ENCODE measurements around the gene SEMA3G. TPM values are rescaled to one million over a fixed set of nuclear protein-coding genes. Genes with fewer than 3 reads are reported as not detected.

The SEMA3G gene
- total RNA-seq, 1 donor from 2014 or later: not detected

DNA sequence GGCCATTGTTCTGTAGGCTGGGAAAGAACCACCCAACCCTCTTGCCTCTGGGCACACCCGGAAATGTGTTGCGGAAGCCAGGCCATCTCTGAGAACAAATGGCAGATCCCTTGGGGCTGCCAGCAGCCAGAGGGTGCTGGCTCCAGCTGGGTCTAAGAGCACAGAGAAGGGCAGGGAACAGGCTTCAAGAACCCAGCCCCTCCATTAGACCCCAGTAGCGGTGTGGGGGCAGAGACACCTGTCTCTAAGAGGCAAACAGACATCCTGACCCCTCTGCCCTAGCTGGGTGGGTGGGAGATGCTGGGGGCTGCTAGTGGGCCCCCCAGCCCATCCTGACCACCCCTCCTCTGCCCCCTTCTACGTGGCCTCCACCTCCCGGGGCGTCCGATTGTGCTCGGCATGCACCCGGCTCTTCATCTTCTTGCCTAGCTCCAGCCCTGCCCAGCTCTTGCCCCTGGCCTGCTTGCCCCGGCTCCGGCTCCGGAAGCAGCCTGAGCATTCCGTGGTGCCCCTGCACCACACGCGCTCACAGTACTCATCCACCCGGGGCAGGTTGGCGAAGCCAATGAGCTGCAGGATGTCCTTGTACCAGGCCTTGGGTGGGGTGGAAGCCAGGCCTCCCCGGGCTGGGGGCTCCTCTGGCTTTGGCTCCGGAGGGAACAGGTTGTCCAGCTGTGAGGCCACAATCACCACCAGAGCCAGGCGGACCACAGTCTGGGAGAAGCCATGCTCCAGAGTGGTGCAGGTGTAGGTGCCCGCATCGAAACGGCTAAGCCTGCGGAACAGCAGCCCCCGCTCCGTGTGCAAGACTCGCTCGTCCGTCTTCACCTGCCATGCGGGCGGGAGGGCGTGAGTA lies 9.4 kb downstream of the SEMA3G start:
- ATAC-seq (ENCODE audit: low read depth): no peak
- intact Hi-C loops (cut with micrococcal nuclease): no loop called here
- no peaks in the 10 kb centered on the region for H3K27me3 Mint-ChIP-seq
- no peaks in the 10 kb centered on the region for H3K36me3 Mint-ChIP-seq (ENCODE audit: low read depth)
- no peak overlapping the region for H3K27ac Mint-ChIP-seq
- CTCF ChIA-PET: interaction anchor here (0.6 kb wide), 1 partner anchor 344 kb away, joined by 3 read pairs; no protein-coding TSS in a partner anchor
- DNase-seq: no peak
- peaks cover 4% of the 10 kb centered on the region for H3K4me1 Mint-ChIP-seq
- TF ChIP-seq, protein P1, sequence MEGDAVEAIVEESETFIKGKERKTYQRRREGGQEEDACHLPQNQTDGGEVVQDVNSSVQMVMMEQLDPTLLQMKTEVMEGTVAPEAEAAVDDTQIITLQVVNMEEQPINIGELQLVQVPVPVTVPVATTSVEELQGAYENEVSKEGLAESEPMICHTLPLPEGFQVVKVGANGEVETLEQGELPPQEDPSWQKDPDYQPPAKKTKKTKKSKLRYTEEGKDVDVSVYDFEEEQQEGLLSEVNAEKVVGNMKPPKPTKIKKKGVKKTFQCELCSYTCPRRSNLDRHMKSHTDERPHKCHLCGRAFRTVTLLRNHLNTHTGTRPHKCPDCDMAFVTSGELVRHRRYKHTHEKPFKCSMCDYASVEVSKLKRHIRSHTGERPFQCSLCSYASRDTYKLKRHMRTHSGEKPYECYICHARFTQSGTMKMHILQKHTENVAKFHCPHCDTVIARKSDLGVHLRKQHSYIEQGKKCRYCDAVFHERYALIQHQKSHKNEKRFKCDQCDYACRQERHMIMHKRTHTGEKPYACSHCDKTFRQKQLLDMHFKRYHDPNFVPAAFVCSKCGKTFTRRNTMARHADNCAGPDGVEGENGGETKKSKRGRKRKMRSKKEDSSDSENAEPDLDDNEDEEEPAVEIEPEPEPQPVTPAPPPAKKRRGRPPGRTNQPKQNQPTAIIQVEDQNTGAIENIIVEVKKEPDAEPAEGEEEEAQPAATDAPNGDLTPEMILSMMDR (IDR thresholded peaks at IDR 0.05): no peak
- POLR2A ChIA-PET: no interaction called here
- no peak overlapping the region for H3K4me3 Mint-ChIP-seq
- H3K9me3 Mint-ChIP-seq: no peaks in the 10 kb centered on the region

DNA sequence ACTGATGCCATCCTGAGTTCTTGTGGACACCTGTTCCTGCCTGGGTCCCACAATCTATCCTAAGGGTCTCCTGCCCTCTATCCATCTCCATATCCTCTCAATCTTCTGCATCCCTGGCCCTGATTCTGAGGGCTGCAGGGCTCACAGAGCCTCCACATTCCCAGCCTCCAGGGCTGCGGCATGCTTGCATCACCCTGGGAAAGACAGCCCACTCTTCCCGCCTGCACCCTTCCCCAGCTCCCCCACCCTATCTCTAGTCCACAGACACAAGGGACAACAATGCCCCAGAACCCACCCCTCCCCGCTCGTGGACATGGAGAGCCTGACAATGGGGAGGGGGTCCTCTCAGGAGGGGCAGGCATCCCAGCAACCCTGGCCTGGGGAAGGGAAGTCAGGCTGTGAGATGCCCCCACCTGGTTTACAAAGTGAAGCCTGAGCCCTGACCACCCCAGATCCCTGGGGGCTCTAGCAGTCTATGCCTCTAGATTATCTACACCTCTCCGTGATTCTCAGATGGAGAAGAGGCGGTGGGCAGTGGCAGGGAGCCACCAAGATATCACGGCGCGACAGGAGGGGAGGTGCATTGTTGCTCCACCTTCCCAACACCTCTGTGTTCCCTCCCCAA lies 10.3 kb downstream of the SEMA3G start:
- H3K27ac Mint-ChIP-seq: no peak overlapping the region
- TF ChIP-seq, protein P1 (IDR thresholded peaks at IDR 0.05): no peak
- POLR2A ChIA-PET: no interaction called here
- ATAC-seq (ENCODE audit: low read depth) (no peak), DNase-seq (no peak)
- H3K9me3 Mint-ChIP-seq: no peaks in the 10 kb centered on the region
- peaks cover 4% of the 10 kb centered on the region for H3K4me1 Mint-ChIP-seq
- no peak overlapping the region for H3K4me3 Mint-ChIP-seq
- intact Hi-C loops (cut with micrococcal nuclease): no loop called here
- CTCF ChIA-PET: interaction anchor here (0.6 kb wide), 1 partner anchor 344 kb away, joined by 3 read pairs; no protein-coding TSS in a partner anchor
- no peaks in the 10 kb centered on the region for H3K36me3 Mint-ChIP-seq (ENCODE audit: low read depth)
- no peaks in the 10 kb centered on the region for H3K27me3 Mint-ChIP-seq

DNA sequence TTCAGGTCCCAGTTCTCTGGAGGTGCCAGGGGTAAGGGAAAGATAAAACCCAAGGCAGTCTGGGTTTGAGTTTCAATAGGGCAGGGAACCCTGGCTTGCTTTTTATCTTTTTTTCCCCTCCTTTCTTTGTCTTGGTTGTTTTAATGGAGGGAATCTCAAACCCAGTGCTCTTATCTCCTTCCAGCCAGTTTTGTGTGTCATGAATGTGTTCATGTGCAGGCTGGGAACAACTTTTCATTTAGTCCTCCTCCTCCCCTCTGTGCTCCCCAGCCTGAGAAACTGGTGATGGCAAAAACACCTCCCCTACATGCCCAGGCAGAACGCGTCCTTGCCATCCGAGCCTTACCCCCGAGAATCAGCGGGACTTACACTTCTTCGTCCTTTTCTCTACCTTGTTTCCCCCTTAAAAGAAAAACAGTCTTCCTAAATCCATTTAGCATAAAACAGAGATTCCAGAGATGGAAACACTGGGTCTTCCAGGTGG lies 10.9 kb downstream of the SEMA3G start:
- H3K27me3 Mint-ChIP-seq: no peaks in the 10 kb centered on the region
- intact Hi-C loops (cut with micrococcal nuclease): no loop called here
- peaks cover 4% of the 10 kb centered on the region for H3K4me1 Mint-ChIP-seq
- DNase-seq (no peak), ATAC-seq (ENCODE audit: low read depth) (no peak)
- ChIA-PET POLR2A (no interaction called here), CTCF (no interaction called here)
- TF ChIP-seq, protein P1 (IDR thresholded peaks at IDR 0.05): no peak
- H3K27ac Mint-ChIP-seq: no peak overlapping the region
- no peaks in the 10 kb centered on the region for H3K9me3 Mint-ChIP-seq
- no peaks in the 10 kb centered on the region for H3K36me3 Mint-ChIP-seq (ENCODE audit: low read depth)
- H3K4me3 Mint-ChIP-seq: no peak overlapping the region

DNA sequence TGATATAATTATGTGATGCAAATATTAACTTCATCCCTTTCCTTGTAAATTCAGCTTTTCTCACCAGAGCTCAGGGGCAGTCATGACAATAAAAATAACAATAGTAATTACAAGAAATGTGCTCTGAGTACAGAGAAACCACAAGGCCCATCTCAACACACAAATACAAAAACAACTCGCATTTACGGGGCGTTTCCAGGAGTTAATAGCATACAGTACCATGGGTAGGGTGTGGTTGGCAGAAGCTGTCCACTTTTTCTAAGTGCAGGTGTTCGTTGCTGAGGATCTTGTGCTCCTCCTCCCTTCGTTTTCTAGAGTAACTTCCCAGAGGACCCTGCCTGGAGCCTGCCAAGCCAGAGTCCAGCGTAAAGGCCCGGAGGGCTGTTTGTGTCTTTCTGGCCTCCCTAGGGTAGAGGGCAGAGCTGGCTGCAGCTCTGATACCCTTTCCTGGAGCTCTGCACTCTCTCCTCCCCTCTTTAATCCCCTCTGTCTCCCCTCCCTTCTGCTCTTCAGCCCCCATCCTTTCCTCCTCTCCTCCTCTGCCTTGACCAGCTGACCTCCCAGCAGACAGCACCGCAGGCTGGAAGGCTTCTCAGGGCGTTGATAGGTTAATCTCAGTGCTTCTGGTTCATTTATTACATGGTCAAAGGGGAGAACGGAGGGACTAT lies 11.4 kb downstream of the SEMA3G start:
- no peaks in the 10 kb centered on the region for H3K9me3 Mint-ChIP-seq
- H3K4me1 Mint-ChIP-seq: peaks cover 4% of the 10 kb centered on the region
- intact Hi-C loops (cut with micrococcal nuclease): no loop called here
- DNase-seq (no peak), ATAC-seq (ENCODE audit: low read depth) (no peak)
- POLR2A ChIA-PET: interaction anchor here (0.7 kb wide), 1 partner anchor 400 kb away, joined by 4 read pairs; no protein-coding TSS in a partner anchor
- no peaks in the 10 kb centered on the region for H3K36me3 Mint-ChIP-seq (ENCODE audit: low read depth)
- H3K27ac Mint-ChIP-seq: no peak overlapping the region
- H3K27me3 Mint-ChIP-seq: no peaks in the 10 kb centered on the region
- TF ChIP-seq, protein P1 (IDR thresholded peaks at IDR 0.05): no peak
- H3K4me3 Mint-ChIP-seq: no peak overlapping the region
- CTCF ChIA-PET: no interaction called here

Measured in activated B cell treated with CpG ODN at 0.5 μM for 24 hours (primary cell).